Measurements from ENCODE around the gene SLC25A51.

GRCh38 chr9:37947471-37947870, 43.5 kb upstream of the SLC25A51 start:
- TF ChIP-seq ZNF274 (IDR thresholded peaks at IDR 0.05; ENCODE audit: low read depth, low read length) (no peak), SUZ12 (IDR thresholded peaks at IDR 0.05; ENCODE audit: extremely low read depth, insufficient read depth, insufficient read length) (no peak), YY1 (IDR thresholded peaks at IDR 0.05; ENCODE audit: insufficient read depth, insufficient read length) (no peak)

Data from NT2/D1 (cell line).